SU-DHL-6 (cell line): ENCODE data around the gene ARHGAP30.

ENCODE experiments used
- H2AFZ ChIP-seq: fragments of 200-600 bp; sonication (generic); 2 replicates; pipeline ENCODE4 v1.6.1; 2014; ENCODE audit warnings: low read depth, mild to moderate bottlenecking, moderate library complexity, mixed read lengths, antibody characterized with exemption, low read length; ENCODE audit not compliant: severe bottlenecking
- H3F3A ChIP-seq: fragments of 200-600 bp; shearing (Covaris generic); 2 replicates; pipeline ENCODE4 v1.6.0; 2016; ENCODE audit warnings: antibody characterized with exemption, mild to moderate bottlenecking; ENCODE audit not compliant: insufficient read depth
- H3K27ac ChIP-seq: fragments of 200-600 bp; sonication (generic); 2 replicates; pipeline ENCODE4 v1.5.1; 2016; ENCODE audit warnings: low read depth, mild to moderate bottlenecking, low read length, moderate library complexity, mixed read lengths
- H3K27me3 ChIP-seq: fragments of 200-600 bp; sonication (generic), shearing (Covaris generic); 2 replicates; pipeline ENCODE4 v1.6.0; 2014; ENCODE audit warnings: mild to moderate bottlenecking, low read length
- H3K36me3 ChIP-seq: fragments of 200-600 bp; sonication (generic); 2 replicates; pipeline ENCODE4 v1.6.1; 2014; ENCODE audit warnings: mild to moderate bottlenecking, low read length, mixed read lengths
- H3K4me2 ChIP-seq: fragments of 300-600, 200-600 bp; shearing (Covaris generic), sonication (generic); 2 replicates; pipeline ENCODE4 v1.6.0; 2014; ENCODE audit warnings: low read length, low read depth, mild to moderate bottlenecking; ENCODE audit not compliant: poor library complexity, severe bottlenecking
- H3K4me3 ChIP-seq: fragments of 200-600 bp; sonication (generic); 2 replicates; pipeline ENCODE4 v1.5.1; 2014; ENCODE audit warnings: antibody characterized with exemption, low read length, mild to moderate bottlenecking, mixed read lengths; ENCODE audit not compliant: insufficient read depth, poor library complexity, severe bottlenecking
- H3K79me2 ChIP-seq: fragments of 200-600 bp; sonication (generic); 2 replicates; pipeline ENCODE4 v1.6.1; 2014; ENCODE audit warnings: mild to moderate bottlenecking, low read length, moderate library complexity; ENCODE audit not compliant: insufficient read depth
- H3K9ac ChIP-seq: fragments of 200-600 bp; sonication (generic); 2 replicates; pipeline ENCODE4 v1.7.0; 2014; ENCODE audit warnings: mild to moderate bottlenecking, low read length
- H3K9me2 ChIP-seq: fragments of 200-600 bp; sonication (generic); replicated peaks from 2 replicates; pipeline ENCODE4 v1.6.1; 2014; ENCODE audit warnings: low read length; ENCODE audit not compliant: insufficient read depth
- H3K9me3 ChIP-seq: fragments of 200-600 bp; sonication (generic); 2 replicates; pipeline ENCODE4 v1.6.1; 2014; ENCODE audit warnings: low read length, mixed read lengths; ENCODE audit not compliant: insufficient read depth
- H4K20me1 ChIP-seq: fragments of 200-600 bp; sonication (generic); 2 replicates; pipeline ENCODE4 v1.6.1; 2014; ENCODE audit warnings: low read depth, mild to moderate bottlenecking, antibody characterized with exemption, low read length, moderate library complexity, mixed read lengths
- CTCF ChIP-seq: fragments of 200-600 bp; sonication (generic); IDR thresholded peaks from one replicate; pipeline ENCODE4 v1.5.1; 2017; ENCODE audit warnings: antibody characterized with exemption, mild to moderate bottlenecking, low read length, moderate library complexity; ENCODE audit not compliant: insufficient read depth, poor library complexity, severe bottlenecking
- EZH2phosphoT487 ChIP-seq: fragments of 200-600 bp; sonication (generic), shearing (Covaris generic); conservative IDR thresholded peaks from 2 replicates; pipeline ENCODE4 v1.6.1; 2018; ENCODE audit warnings: mild to moderate bottlenecking, antibody characterized with exemption, low read length, moderate library complexity, mixed read lengths

ARHGAP30 gene

DNA sequence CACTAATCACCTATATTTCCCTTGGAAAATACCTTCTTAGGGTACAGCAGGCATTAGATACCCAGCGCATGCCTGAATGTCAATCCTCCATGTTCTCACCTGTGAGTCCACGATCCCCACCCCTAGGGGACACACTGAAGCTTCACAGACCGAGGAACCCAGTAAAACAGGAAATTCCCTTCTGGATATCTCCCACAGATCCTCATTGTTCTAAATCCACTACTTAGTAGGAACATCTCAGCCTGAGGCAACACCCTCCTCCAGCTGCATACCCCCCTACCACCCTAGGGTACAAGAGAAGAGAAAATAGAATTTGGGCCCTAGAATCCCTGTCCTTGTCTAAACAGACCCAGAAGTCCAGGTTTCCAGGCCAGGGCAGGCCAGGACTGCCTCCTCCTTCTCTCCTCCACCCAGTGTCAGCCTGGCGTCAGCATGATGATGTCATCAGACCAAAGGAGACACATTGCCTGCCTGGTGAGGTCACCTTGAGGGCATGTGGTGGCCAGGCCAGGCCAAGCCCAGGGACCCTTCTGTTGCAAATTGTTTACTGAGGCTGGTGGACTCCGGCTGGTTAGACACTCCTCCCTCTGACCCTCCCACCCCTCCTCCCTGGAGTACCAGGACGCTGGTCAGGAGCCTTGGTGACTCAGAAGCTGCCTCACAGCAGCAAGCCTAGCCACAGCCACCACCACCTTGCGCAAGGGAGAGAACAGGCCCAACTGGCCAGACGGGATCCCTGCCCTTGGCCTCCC, 13.5 kb upstream of the ARHGAP30 start:
- Histone ChIP-seq H4K20me1 (no peaks in the 10 kb centered on the region), H3K27ac (no peak overlapping the region), H3K4me2 (no peak overlapping the region)

GRCh38 chr1:161082483-161082882, 12.8 kb upstream of the ARHGAP30 start:
- Histone ChIP-seq H3K27ac (no peak overlapping the region), H3K4me3 (no peak overlapping the region), H3K27me3 (no peaks in the 10 kb centered on the region), H3K36me3 (no peaks in the 10 kb centered on the region), H3F3A (no peaks in the 10 kb centered on the region), H3K4me2 (no peak overlapping the region), H3K9me3 (no peaks in the 10 kb centered on the region), H3K9ac (no peak overlapping the region), H2AFZ (no peak overlapping the region), H3K79me2 (no peaks in the 10 kb centered on the region), H4K20me1 (no peaks in the 10 kb centered on the region), H3K9me2 (no peaks in the 10 kb centered on the region)
- TF ChIP-seq EZH2phosphoT487 (no peak), CTCF (no peak)

More for the DNA sequence above, 13.5 kb upstream of the ARHGAP30 start:
- Histone ChIP-seq H3K36me3 (no peaks in the 10 kb centered on the region), H3K9ac (no peak overlapping the region), H3K79me2 (no peaks in the 10 kb centered on the region), H3K9me2 (no peaks in the 10 kb centered on the region), H3F3A (no peaks in the 10 kb centered on the region), H3K27me3 (no peaks in the 10 kb centered on the region), H3K4me3 (no peak overlapping the region), H2AFZ (no peak overlapping the region), H3K9me3 (no peaks in the 10 kb centered on the region)
- no peak for TF ChIP-seq EZH2phosphoT487
- TF ChIP-seq CTCF = no peak

GRCh38 chr1:161081519-161081918, 11.8 kb upstream of the ARHGAP30 start:
- no peak overlapping the region for H3K9ac ChIP-seq
- H3K79me2 ChIP-seq = no peaks in the 10 kb centered on the region
- H3K27ac ChIP-seq = no peak overlapping the region

More at GRCh38 chr1:161081519-161081918, 11.8 kb upstream of the ARHGAP30 start:
- Histone ChIP-seq H3K9me2 (no peaks in the 10 kb centered on the region), H4K20me1 (no peaks in the 10 kb centered on the region), H3K27me3 (no peaks in the 10 kb centered on the region), H3K36me3 (no peaks in the 10 kb centered on the region), H2AFZ (no peak overlapping the region), H3K4me2 (no peak overlapping the region), H3K4me3 (no peak overlapping the region), H3F3A (no peaks in the 10 kb centered on the region), H3K9me3 (no peaks in the 10 kb centered on the region)
- no peak for TF ChIP-seq CTCF
- no peak for TF ChIP-seq EZH2phosphoT487
